GM12892 (cell line): ENCODE results near the gene HCRTR1.

ENCODE experiments used
- POLR2A ChIP-seq: IDR thresholded peaks from 2 replicates; pipeline ENCODE4 v1.6.1; 2011; ENCODE audit warnings: low read depth, low read length, control low read depth
- POLR2AphosphoS5 ChIP-seq: IDR thresholded peaks from 2 replicates; pipeline ENCODE4 v1.6.1; 2011; ENCODE audit warnings: low read depth, low read length, control low read depth

DNA sequence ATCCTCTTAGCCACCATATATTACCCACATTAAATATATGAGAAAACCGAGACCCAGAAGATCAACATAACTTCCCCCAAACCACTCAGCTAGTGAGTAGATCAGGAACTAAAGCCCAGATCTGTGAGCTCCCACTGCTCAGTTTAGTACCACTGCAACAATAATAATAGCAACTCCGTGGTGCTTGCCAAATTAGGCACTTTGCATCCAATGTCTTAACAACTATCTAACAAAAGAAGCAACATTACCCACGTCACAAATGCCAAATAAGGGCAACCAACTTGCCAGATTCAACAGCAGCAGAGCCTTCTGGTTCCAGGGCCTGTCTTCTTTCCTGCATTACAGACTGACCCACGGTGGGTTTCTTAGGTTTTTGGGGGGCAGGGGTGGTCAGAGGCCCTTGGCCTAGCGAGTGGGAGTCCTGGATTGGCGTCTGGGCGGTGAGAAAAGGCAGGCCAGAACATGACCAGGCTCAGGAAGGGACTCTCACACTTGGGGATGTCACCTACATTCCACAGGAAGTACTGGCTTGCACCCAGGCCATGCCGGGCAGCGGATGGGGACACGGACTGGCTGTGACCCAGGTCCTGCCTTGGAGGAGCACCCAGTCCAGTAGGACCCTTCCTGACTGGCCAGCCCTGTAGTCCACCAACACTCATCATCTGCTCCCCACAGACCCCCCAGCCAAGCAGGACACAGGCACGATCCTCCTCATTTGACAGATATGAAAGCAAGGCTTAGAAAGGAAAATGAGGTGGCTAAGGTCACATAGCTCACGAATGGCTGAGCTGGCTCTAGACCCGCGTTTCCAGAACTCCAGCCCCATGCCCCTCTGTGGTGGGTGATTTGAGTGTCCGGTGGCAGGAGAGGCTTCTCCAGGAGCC is 4.6 kb downstream of the HCRTR1 start:
- TF ChIP-seq POLR2AphosphoS5, result no peak
- TF ChIP-seq POLR2A, result no peak
